ENCODE data around the gene IL18.

The IL18 gene

GRCh38 chr11:112160091-112160848 lies 3.6 kb downstream of the IL18 start:
- Histone ChIP-seq H3K56ac (ENCODE audit: low read length) (no peak overlapping the region), H4K8ac (ENCODE audit: low read depth, low read length) (no peak overlapping the region), H2BK15ac (replicated peaks; ENCODE audit: low read depth) (no peak overlapping the region), H3K4me1 (ENCODE audit: control insufficient read depth, low read depth, low read length) (no peaks in the 10 kb centered on the region), H3K79me2 (ENCODE audit: control insufficient read depth, insufficient read depth, low read length) (no peaks in the 10 kb centered on the region), H3K27ac (ENCODE audit: low read depth, low read length) (no peak overlapping the region), H3K9ac (ENCODE audit: low read length) (no peak overlapping the region), H3K4me3 (ENCODE audit: low read length) (no peak overlapping the region), H2BK120ac (ENCODE audit: low read depth, low read length) (no peak overlapping the region), H3K18ac (ENCODE audit: low read length) (no peak overlapping the region), H3K23ac (ENCODE audit: low read length) (no peak overlapping the region), H3K36me3 (ENCODE audit: control insufficient read depth, insufficient read depth, low read length) (no peaks in the 10 kb centered on the region), H2AK5ac (ENCODE audit: low read length) (no peak overlapping the region), H2BK5ac (ENCODE audit: low read length) (no peak overlapping the region), H4K5ac (ENCODE audit: low read length) (no peak overlapping the region), H3K4ac (ENCODE audit: low read depth, low read length) (no peak overlapping the region), H3K27me3 (ENCODE audit: insufficient read depth, low read length, poor library complexity) (no peaks in the 10 kb centered on the region), H3K4me2 (ENCODE audit: low read length) (no peak overlapping the region), H3K79me1 (ENCODE audit: low read length) (no peaks in the 10 kb centered on the region)
- no peak for DNase-seq
- no CpG with 5 or more reads among the region's 2 CpGs for WGBS (ENCODE audit: extremely low coverage, insufficient coverage, low lambda C conversion rate)

DNA sequence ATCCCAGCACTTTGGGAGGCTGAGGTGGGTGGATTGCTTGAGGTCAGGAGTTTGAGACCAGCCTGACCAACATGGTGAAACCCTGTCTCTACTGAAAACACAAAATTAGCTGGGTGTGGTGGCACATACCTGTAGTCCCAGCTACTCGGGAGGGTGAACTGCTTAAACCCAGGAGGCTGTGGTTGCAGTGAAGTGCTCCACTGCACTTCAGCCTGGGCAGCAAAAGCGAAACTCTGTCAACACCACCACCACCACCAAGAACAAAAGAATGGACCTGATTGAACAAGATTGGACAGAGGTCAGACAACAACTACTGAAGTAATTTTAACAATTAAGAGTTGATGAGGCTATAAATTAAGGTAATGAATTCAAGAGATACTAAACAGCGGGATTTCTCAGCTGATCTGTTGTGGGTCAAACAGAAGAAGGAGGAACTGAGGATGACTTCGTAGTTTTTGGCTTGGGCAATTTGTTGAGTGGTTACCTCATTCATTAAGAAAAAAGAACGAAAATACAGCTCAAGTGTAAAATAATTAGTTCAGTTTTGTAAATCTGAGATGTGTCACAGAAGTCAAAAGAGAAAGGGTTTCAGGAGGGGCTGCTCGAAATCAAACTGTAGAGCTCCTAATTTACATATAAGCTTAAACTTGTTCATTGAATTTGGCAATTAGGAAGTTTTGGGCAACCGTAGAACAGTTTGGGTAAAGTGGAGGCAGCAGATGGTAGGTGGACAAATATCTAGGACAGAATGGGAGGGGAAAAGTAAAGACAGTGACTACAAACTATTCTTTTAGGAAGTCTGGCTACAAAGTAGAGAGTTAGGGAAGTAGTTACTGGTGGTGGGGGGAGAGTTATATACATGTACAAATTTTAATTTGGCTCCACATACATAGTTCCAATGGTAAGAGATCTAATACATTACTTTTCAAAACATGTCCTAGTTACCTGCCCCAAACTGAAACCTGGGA lies 4.5 kb downstream of the IL18 start:
- no peaks in the 10 kb centered on the region for H3K36me3 ChIP-seq (ENCODE audit: control insufficient read depth, insufficient read depth, low read length)
- no peak overlapping the region for H3K23ac ChIP-seq (ENCODE audit: low read length)
- no peaks in the 10 kb centered on the region for H3K4me1 ChIP-seq (ENCODE audit: control insufficient read depth, low read depth, low read length)
- no peak overlapping the region for H4K8ac ChIP-seq (ENCODE audit: low read depth, low read length)
- DNase-seq: no peak
- H4K5ac ChIP-seq (ENCODE audit: low read length): no peak overlapping the region
- no peak overlapping the region for H3K9ac ChIP-seq (ENCODE audit: low read length)
- no peak overlapping the region for H2BK15ac ChIP-seq (replicated peaks; ENCODE audit: low read depth)
- no peak overlapping the region for H2BK120ac ChIP-seq (ENCODE audit: low read depth, low read length)
- WGBS (ENCODE audit: extremely low coverage, insufficient coverage, low lambda C conversion rate): no CpG with 5 or more reads among the region's 7 CpGs
- no peak overlapping the region for H3K4me2 ChIP-seq (ENCODE audit: low read length)
- no peak overlapping the region for H2BK5ac ChIP-seq (ENCODE audit: low read length)
- H3K4me3 ChIP-seq (ENCODE audit: low read length): no peak overlapping the region
- H3K27ac ChIP-seq (ENCODE audit: low read depth, low read length): no peak overlapping the region
- no peaks in the 10 kb centered on the region for H3K79me2 ChIP-seq (ENCODE audit: control insufficient read depth, insufficient read depth, low read length)
- no peaks in the 10 kb centered on the region for H3K79me1 ChIP-seq (ENCODE audit: low read length)
- H3K18ac ChIP-seq (ENCODE audit: low read length): no peak overlapping the region
- no peak overlapping the region for H3K56ac ChIP-seq (ENCODE audit: low read length)
- H2AK5ac ChIP-seq (ENCODE audit: low read length): no peak overlapping the region
- H3K4ac ChIP-seq (ENCODE audit: low read depth, low read length): no peak overlapping the region
- no peaks in the 10 kb centered on the region for H3K27me3 ChIP-seq (ENCODE audit: insufficient read depth, low read length, poor library complexity)

DNA sequence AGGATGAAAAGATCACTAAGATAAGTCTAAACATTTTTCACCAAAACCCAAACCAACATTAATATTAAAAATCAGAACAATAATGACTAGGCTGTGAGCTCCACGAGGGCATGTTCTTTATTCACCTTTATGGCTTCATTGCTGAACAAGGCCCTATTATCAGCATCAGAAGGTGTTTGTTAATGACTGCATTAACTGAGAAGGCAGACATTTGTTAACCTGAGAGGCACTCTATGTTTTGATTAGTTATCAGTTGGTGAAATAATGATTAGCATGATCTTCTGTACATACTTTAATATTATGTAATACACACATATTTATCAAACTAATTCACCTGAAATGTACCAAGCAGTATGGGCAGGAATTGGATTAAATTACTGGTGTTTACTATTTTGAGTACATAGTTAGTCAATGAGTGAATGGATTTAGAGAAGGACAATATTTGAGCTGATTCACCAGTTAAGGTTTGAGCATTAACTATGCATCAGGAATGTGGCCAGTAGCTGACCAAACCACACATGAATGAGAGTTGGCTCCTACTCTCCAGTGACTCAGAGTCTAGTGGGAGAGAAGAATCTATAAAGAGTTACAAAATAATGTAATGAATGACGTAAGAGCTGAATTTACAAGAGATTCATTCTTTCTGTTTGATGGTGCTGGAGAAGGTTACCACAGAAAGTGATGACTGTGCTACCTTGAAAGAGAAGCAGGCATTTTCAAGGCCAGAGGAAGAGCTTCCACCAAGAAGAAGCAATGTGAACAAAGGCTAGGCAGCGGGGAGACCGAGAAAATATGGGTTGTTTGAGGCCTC lies 6.7 kb downstream of the IL18 start:
- H3K23ac ChIP-seq (ENCODE audit: low read length): no peak overlapping the region
- no peak overlapping the region for H2BK15ac ChIP-seq (replicated peaks; ENCODE audit: low read depth)
- no peak overlapping the region for H4K8ac ChIP-seq (ENCODE audit: low read depth, low read length)
- H3K27me3 ChIP-seq (ENCODE audit: insufficient read depth, low read length, poor library complexity): no peaks in the 10 kb centered on the region
- no peaks in the 10 kb centered on the region for H3K4me1 ChIP-seq (ENCODE audit: control insufficient read depth, low read depth, low read length)
- no peaks in the 10 kb centered on the region for H3K79me2 ChIP-seq (ENCODE audit: control insufficient read depth, insufficient read depth, low read length)
- H3K4me2 ChIP-seq (ENCODE audit: low read length): no peak overlapping the region
- peak; percentile 26 for DNase-seq
- H3K36me3 ChIP-seq (ENCODE audit: control insufficient read depth, insufficient read depth, low read length): no peaks in the 10 kb centered on the region
- H2BK120ac ChIP-seq (ENCODE audit: low read depth, low read length): no peak overlapping the region
- no peak overlapping the region for H2AK5ac ChIP-seq (ENCODE audit: low read length)
- H3K4ac ChIP-seq (ENCODE audit: low read depth, low read length): no peak overlapping the region
- no peak overlapping the region for H2BK5ac ChIP-seq (ENCODE audit: low read length)
- no peak overlapping the region for H3K4me3 ChIP-seq (ENCODE audit: low read length)
- no CpG with 5 or more reads among the region's 4 CpGs for WGBS (ENCODE audit: extremely low coverage, insufficient coverage, low lambda C conversion rate)
- no peaks in the 10 kb centered on the region for H3K79me1 ChIP-seq (ENCODE audit: low read length)
- H3K9ac ChIP-seq (ENCODE audit: low read length): no peak overlapping the region
- no peak overlapping the region for H3K27ac ChIP-seq (ENCODE audit: low read depth, low read length)
- H3K18ac ChIP-seq (ENCODE audit: low read length): no peak overlapping the region
- no peak overlapping the region for H4K5ac ChIP-seq (ENCODE audit: low read length)
- no peak overlapping the region for H3K56ac ChIP-seq (ENCODE audit: low read length)

DNA sequence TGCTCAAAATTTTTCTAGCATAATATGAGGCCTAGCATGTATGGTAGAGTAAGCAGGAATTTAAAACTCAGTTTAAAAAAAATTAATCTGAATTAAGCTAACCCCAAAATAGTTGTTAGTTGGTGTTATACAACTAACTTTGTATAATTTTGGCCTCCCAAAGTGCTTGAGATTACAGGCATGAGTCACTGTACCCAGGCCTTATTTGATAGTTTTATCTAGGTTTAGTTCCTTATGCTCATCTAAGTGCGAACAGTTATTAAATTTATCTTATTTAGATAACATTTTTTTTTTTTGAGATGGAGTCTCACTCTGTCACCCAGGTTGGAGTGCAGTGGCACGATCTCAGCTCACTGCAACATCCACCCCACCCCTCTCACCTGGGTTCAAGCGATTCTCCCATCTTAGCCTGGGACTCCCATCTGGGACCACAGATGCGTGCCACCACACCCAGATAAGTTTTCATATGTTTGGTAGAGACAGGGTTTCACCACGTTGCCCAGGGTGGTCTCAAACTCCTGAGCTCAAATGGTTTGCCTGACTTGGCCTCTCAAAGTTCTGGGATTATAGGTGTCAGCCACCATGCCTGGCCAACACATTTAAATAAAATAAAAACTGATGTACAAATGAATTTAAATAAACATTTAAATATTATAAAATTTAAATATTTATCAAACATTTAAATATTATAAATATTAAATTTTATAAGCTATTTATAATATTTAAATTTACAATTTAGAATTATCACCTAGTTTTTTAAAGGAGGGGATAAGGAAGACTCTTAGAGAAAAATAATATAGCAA lies 7.5 kb downstream of the IL18 start:
- H3K27ac ChIP-seq (ENCODE audit: low read depth, low read length): no peak overlapping the region

DNA sequence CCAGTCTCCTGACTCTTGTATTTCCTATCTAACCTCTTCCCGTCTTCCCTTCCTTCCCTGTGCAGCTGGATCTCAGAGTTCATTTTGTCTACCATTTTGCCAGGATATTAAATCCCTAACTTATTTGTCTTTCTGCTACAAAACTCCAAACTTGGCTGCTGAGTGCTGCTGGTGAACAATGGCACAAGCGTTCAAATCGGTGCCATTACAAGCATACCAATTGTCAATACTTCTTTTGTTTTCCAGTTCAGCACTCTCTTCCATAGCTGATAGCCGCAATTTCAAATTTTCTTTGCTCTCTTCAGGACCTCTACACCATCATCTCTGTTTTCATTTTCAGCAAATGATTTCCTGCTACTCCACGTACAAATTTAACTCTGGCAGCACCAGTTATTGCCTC lies 13.4 kb downstream of the IL18 start:
- no peak overlapping the region for H2BK15ac ChIP-seq (replicated peaks; ENCODE audit: low read depth)
- H4K5ac ChIP-seq (ENCODE audit: low read length): no peak overlapping the region
- no peak for DNase-seq
- H3K36me3 ChIP-seq (ENCODE audit: control insufficient read depth, insufficient read depth, low read length): no peaks in the 10 kb centered on the region
- H3K56ac ChIP-seq (ENCODE audit: low read length): no peak overlapping the region
- H3K79me2 ChIP-seq (ENCODE audit: control insufficient read depth, insufficient read depth, low read length): no peaks in the 10 kb centered on the region
- H2AK5ac ChIP-seq (ENCODE audit: low read length): no peak overlapping the region
- H2BK120ac ChIP-seq (ENCODE audit: low read depth, low read length): no peak overlapping the region
- no peaks in the 10 kb centered on the region for H3K27me3 ChIP-seq (ENCODE audit: insufficient read depth, low read length, poor library complexity)
- H3K4me1 ChIP-seq (ENCODE audit: control insufficient read depth, low read depth, low read length): no peaks in the 10 kb centered on the region
- no peak overlapping the region for H3K23ac ChIP-seq (ENCODE audit: low read length)
- H2BK5ac ChIP-seq (ENCODE audit: low read length): no peak overlapping the region
- H3K4ac ChIP-seq (ENCODE audit: low read depth, low read length): no peak overlapping the region
- no peak overlapping the region for H3K27ac ChIP-seq (ENCODE audit: low read depth, low read length)
- no peak overlapping the region for H4K8ac ChIP-seq (ENCODE audit: low read depth, low read length)
- WGBS (ENCODE audit: extremely low coverage, insufficient coverage, low lambda C conversion rate): no CpG with 5 or more reads among the region's 5 CpGs
- H3K4me3 ChIP-seq (ENCODE audit: low read length): no peak overlapping the region
- no peak overlapping the region for H3K4me2 ChIP-seq (ENCODE audit: low read length)
- H3K79me1 ChIP-seq (ENCODE audit: low read length): no peaks in the 10 kb centered on the region
- no peak overlapping the region for H3K18ac ChIP-seq (ENCODE audit: low read length)
- no peak overlapping the region for H3K9ac ChIP-seq (ENCODE audit: low read length)

More for the DNA sequence above, 7.5 kb downstream of the IL18 start:
- H3K79me2 ChIP-seq (ENCODE audit: control insufficient read depth, insufficient read depth, low read length): no peaks in the 10 kb centered on the region
- no peaks in the 10 kb centered on the region for H3K27me3 ChIP-seq (ENCODE audit: insufficient read depth, low read length, poor library complexity)
- no peak overlapping the region for H2AK5ac ChIP-seq (ENCODE audit: low read length)
- H3K18ac ChIP-seq (ENCODE audit: low read length): no peak overlapping the region
- DNase-seq: no peak
- no peak overlapping the region for H4K8ac ChIP-seq (ENCODE audit: low read depth, low read length)
- no peak overlapping the region for H3K4me3 ChIP-seq (ENCODE audit: low read length)
- no peaks in the 10 kb centered on the region for H3K4me1 ChIP-seq (ENCODE audit: control insufficient read depth, low read depth, low read length)
- no peaks in the 10 kb centered on the region for H3K79me1 ChIP-seq (ENCODE audit: low read length)
- H2BK120ac ChIP-seq (ENCODE audit: low read depth, low read length): no peak overlapping the region
- no peak overlapping the region for H4K5ac ChIP-seq (ENCODE audit: low read length)
- no peaks in the 10 kb centered on the region for H3K36me3 ChIP-seq (ENCODE audit: control insufficient read depth, insufficient read depth, low read length)
- no CpG with 5 or more reads among the region's 5 CpGs for WGBS (ENCODE audit: extremely low coverage, insufficient coverage, low lambda C conversion rate)
- H2BK5ac ChIP-seq (ENCODE audit: low read length): no peak overlapping the region
- no peak overlapping the region for H3K23ac ChIP-seq (ENCODE audit: low read length)
- no peak overlapping the region for H3K56ac ChIP-seq (ENCODE audit: low read length)
- H2BK15ac ChIP-seq (replicated peaks; ENCODE audit: low read depth): no peak overlapping the region
- H3K4ac ChIP-seq (ENCODE audit: low read depth, low read length): no peak overlapping the region
- H3K4me2 ChIP-seq (ENCODE audit: low read length): no peak overlapping the region
- no peak overlapping the region for H3K9ac ChIP-seq (ENCODE audit: low read length)

Data from mesendoderm (in vitro differentiated cells).